NCI-H524 (cell line): ENCODE data around the gene CPNE2.

Experiments used
- DNase-seq, 2 experiments: peaks; one replicate each; lab custom pipeline; 2025; lab: John Stamatoyannopoulos, UW

The CPNE2 gene

GRCh38 chr16:57123974-57124674 is 31.7 kb downstream of the CPNE2 start:
- no peak for DNase-seq

- no peak for DNase-seq
These were observed 33.0 kb downstream of the CPNE2 start for GRCh38 chr16:57125376-57125775.

GRCh38 chr16:57125969-57126368 is 33.6 kb downstream of the CPNE2 start:
- DNase-seq = no peak

GRCh38 chr16:57126411-57126810 is 34.0 kb downstream of the CPNE2 start:
- no peak for DNase-seq

- no peak for DNase-seq
These were observed 34.8 kb downstream of the CPNE2 start for GRCh38 chr16:57127037-57127763.

GRCh38 chr16:57127836-57128235 is 35.5 kb downstream of the CPNE2 start:
- DNase-seq = no peak

GRCh38 chr16:57128771-57129389 is 36.5 kb downstream of the CPNE2 start:
- no peak for DNase-seq

- DNase-seq = no peak
These were observed 38.6 kb downstream of the CPNE2 start for GRCh38 chr16:57130950-57131321.

GRCh38 chr16:57131351-57131970 is 39.1 kb downstream of the CPNE2 start:
- DNase-seq = no peak

GRCh38 chr16:57132470-57132869 is 40.1 kb downstream of the CPNE2 start:
- no peak for DNase-seq

GRCh38 chr16:57133031-57133430 is 40.6 kb downstream of the CPNE2 start:
- no peak for DNase-seq

- DNase-seq = no peak
These were observed 41.5 kb downstream of the CPNE2 start for GRCh38 chr16:57133886-57134285.

- no peak for DNase-seq
These were observed 42.6 kb downstream of the CPNE2 start for GRCh38 chr16:57134982-57135381.

GRCh38 chr16:57137043-57137442 is 44.7 kb downstream of the CPNE2 start:
- no peak for DNase-seq

GRCh38 chr16:57137566-57138273 is 45.3 kb downstream of the CPNE2 start:
- no peak for DNase-seq

GRCh38 chr16:57138281-57138935 is 46.0 kb downstream of the CPNE2 start:
- DNase-seq = no peak

- DNase-seq = no peak
These were observed 48.7 kb downstream of the CPNE2 start for GRCh38 chr16:57140931-57141668.

- DNase-seq = no peak
These were observed 49.6 kb downstream of the CPNE2 start for GRCh38 chr16:57141822-57142631.

GRCh38 chr16:57143149-57143921 is 51.0 kb downstream of the CPNE2 start:
- DNase-seq = no peak
